Measurements from ENCODE around the gene PARVA. TPM values are rescaled to one million over a fixed set of nuclear protein-coding genes. Genes with fewer than 3 reads are reported as not detected.

PARVA gene
- total and polyA plus RNA-seq, 2 of the 8 experiments (the other 6 are each of a cell fraction or from before 2014, with no cell fraction given): 3.1 to 13.5 TPM

DNA sequence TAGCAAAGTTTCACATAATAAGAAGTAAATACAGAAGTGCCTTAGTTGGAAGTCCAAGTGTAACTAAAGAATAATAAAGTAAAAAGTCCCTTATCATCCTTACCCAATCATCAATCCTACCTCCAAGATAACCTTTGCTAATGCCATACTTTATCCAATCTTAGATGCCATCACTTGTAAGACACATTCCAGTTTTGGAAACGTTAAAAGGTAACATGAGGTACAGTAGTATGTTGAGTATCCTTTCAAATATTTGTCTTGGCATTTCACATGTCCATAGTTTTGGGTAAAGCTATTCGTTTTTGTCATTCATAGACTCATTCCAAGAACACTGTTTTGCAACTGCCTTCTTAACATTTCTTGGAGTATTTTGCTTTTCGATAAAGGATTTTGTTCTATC lies 181.6 kb downstream of the PARVA start (continued):
- TF ChIP-seq, protein P1, sequence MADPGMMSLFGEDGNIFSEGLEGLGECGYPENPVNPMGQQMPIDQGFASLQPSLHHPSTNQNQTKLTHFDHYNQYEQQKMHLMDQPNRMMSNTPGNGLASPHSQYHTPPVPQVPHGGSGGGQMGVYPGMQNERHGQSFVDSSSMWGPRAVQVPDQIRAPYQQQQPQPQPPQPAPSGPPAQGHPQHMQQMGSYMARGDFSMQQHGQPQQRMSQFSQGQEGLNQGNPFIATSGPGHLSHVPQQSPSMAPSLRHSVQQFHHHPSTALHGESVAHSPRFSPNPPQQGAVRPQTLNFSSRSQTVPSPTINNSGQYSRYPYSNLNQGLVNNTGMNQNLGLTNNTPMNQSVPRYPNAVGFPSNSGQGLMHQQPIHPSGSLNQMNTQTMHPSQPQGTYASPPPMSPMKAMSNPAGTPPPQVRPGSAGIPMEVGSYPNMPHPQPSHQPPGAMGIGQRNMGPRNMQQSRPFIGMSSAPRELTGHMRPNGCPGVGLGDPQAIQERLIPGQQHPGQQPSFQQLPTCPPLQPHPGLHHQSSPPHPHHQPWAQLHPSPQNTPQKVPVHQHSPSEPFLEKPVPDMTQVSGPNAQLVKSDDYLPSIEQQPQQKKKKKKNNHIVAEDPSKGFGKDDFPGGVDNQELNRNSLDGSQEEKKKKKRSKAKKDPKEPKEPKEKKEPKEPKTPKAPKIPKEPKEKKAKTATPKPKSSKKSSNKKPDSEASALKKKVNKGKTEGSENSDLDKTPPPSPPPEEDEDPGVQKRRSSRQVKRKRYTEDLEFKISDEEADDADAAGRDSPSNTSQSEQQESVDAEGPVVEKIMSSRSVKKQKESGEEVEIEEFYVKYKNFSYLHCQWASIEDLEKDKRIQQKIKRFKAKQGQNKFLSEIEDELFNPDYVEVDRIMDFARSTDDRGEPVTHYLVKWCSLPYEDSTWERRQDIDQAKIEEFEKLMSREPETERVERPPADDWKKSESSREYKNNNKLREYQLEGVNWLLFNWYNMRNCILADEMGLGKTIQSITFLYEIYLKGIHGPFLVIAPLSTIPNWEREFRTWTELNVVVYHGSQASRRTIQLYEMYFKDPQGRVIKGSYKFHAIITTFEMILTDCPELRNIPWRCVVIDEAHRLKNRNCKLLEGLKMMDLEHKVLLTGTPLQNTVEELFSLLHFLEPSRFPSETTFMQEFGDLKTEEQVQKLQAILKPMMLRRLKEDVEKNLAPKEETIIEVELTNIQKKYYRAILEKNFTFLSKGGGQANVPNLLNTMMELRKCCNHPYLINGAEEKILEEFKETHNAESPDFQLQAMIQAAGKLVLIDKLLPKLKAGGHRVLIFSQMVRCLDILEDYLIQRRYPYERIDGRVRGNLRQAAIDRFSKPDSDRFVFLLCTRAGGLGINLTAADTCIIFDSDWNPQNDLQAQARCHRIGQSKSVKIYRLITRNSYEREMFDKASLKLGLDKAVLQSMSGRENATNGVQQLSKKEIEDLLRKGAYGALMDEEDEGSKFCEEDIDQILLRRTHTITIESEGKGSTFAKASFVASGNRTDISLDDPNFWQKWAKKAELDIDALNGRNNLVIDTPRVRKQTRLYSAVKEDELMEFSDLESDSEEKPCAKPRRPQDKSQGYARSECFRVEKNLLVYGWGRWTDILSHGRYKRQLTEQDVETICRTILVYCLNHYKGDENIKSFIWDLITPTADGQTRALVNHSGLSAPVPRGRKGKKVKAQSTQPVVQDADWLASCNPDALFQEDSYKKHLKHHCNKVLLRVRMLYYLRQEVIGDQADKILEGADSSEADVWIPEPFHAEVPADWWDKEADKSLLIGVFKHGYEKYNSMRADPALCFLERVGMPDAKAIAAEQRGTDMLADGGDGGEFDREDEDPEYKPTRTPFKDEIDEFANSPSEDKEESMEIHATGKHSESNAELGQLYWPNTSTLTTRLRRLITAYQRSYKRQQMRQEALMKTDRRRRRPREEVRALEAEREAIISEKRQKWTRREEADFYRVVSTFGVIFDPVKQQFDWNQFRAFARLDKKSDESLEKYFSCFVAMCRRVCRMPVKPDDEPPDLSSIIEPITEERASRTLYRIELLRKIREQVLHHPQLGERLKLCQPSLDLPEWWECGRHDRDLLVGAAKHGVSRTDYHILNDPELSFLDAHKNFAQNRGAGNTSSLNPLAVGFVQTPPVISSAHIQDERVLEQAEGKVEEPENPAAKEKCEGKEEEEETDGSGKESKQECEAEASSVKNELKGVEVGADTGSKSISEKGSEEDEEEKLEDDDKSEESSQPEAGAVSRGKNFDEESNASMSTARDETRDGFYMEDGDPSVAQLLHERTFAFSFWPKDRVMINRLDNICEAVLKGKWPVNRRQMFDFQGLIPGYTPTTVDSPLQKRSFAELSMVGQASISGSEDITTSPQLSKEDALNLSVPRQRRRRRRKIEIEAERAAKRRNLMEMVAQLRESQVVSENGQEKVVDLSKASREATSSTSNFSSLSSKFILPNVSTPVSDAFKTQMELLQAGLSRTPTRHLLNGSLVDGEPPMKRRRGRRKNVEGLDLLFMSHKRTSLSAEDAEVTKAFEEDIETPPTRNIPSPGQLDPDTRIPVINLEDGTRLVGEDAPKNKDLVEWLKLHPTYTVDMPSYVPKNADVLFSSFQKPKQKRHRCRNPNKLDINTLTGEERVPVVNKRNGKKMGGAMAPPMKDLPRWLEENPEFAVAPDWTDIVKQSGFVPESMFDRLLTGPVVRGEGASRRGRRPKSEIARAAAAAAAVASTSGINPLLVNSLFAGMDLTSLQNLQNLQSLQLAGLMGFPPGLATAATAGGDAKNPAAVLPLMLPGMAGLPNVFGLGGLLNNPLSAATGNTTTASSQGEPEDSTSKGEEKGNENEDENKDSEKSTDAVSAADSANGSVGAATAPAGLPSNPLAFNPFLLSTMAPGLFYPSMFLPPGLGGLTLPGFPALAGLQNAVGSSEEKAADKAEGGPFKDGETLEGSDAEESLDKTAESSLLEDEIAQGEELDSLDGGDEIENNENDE (IDR thresholded peaks at IDR 0.05; ENCODE audit: insufficient replicate concordance, low read length): no peak

Measured in H1 (cell line).